Activated naive CD8-positive, alpha-beta T cell treated with anti-CD3 and anti-CD28 coated beads, Interleukin-2, amount 10 ng/mL, durations not matched to agents 7 days and 5 days (primary cell): ENCODE data around the gene RPS16. TPM values are rescaled to one million over a fixed set of nuclear protein-coding genes. Genes with fewer than 3 reads are reported as not detected.
"Not testable (repeated sequence)": the region's sequence is repeated elsewhere in the genome, so short reads cannot be mapped to it uniquely, and the experiment has no call there.

ENCODE experiments used
- ATAC-seq: fragments of 150-1000 bp; cut with Tn5 transposase; one replicate; pipeline ENCODE4 v1.10.0; 2021; ENCODE audit warnings: low read depth, moderate library complexity
- POLR2A ChIA-PET: fragments of 350-600 bp; sonication (Branson Sonifier 250); formaldehyde crosslinking; loops from one replicate; lab custom pipeline; 2021; ENCODE audit warnings: antibody characterized with exemption; lab: Charles Lee
- DNase-seq: peaks from one replicate; pipeline ENCODE4 v3.0.0; 2021
- H3K27ac Mint-ChIP-seq: one replicate; pipeline ENCODE4 v1.8.0; 2022; ENCODE audit warnings: mild to moderate bottlenecking, mixed read lengths
- H3K27me3 Mint-ChIP-seq: one replicate; pipeline ENCODE4 v1.8.0; 2022; ENCODE audit warnings: mild to moderate bottlenecking, moderate library complexity, mixed read lengths
- H3K36me3 Mint-ChIP-seq: one replicate; pipeline ENCODE4 v1.8.0; 2021; ENCODE audit warnings: mild to moderate bottlenecking, mixed read lengths
- H3K4me1 Mint-ChIP-seq: one replicate; pipeline ENCODE4 v1.8.0; 2021; ENCODE audit warnings: mixed read lengths
- H3K4me3 Mint-ChIP-seq: one replicate; pipeline ENCODE4 v1.8.0; 2022; ENCODE audit warnings: mild to moderate bottlenecking, moderate library complexity, mixed read lengths
- H3K9me3 Mint-ChIP-seq: one replicate; pipeline ENCODE4 v1.8.0; 2021; ENCODE audit warnings: mixed read lengths
- total RNA-seq, 2 experiments: library from RNA; stranded (reverse); gene quantifications; one replicate each; pipeline ENCODE4 v1.2.3, GENCODE V29; 2021

The RPS16 gene
- 1,000 to 10,000 TPM; 2,294 to 2,369 TPM for total RNA-seq

DNA sequence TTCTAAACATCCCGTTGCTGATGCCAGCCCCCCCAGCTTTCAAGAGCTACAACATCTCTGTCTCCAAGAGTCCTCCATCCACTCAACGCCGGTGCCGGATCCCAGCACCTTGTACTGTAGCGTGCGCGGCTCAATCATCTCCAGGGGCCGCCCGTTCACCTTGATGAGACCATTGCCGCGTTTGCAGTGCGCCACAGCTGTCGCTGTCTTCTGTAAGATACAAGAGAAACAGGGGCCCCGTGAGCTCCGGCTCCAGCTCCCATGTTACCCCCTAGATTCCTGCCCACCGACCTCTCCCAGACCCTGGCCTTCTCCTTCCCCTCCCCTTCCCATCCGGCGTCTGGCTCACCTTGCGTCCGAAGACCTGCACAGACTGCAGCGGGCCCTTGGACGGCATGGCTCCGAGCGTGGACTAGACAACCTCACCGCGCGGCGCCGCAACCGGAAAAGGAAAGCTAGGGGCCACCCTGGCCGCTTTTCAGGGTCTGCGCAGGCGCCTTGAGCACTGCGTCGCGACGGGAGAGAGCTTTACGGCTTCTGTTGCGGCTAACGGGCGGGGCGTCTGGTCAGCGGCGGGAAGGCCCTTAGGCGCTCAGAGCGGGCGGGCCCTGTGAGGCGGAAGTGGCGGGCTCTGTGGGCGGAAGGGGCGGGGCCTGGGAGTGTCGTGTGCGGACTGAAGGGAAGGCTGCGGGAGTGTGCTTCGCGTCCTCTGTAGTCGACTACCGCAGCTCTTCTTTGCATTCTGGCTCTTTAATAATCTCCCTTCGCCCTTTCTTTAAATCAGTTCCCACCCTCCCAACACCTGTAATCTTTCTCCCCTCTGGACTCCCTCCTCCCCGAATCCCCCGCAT, at the start of gene RPS16:
Gene RPS16, minus strand, starts transcription at position 451 of the 851 bp plus-strand sequence. Its CDS starts 54 bp downstream, at position 397.
- Mint-ChIP-seq H3K4me1 (peaks cover 42% of the 10 kb centered on the region), H3K9me3 (no peaks in the 10 kb centered on the region), H3K27ac (peak within 1 kb of the TSS; percentile 99), H3K27me3 (peaks cover 3% of the 10 kb centered on the region), H3K36me3 (peaks cover 23% of the 10 kb centered on the region), H3K4me3 (peak within 1 kb of the TSS; percentile 100)
- peak; percentile 87 for ATAC-seq
- DNase-seq: peak; percentile 100
- POLR2A ChIA-PET: interaction anchor here (0.6 to 2.5 kb wide), 35 partner anchors 9 to 1177 kb away, joined by 3 to 113 read pairs (median 6); partner anchors contain the start of genes AKT2, DLL3, DYRK1B and EID2B

- no peaks in the 10 kb centered on the region for H3K27me3 Mint-ChIP-seq
- ATAC-seq (no peak), DNase-seq (no peak)
- peaks cover 21% of the 10 kb centered on the region for H3K4me1 Mint-ChIP-seq
- H3K27ac Mint-ChIP-seq: no peak overlapping the region
- POLR2A ChIA-PET: no interaction called here
- peaks cover 4% of the 10 kb centered on the region for H3K36me3 Mint-ChIP-seq
- no peaks in the 10 kb centered on the region for H3K9me3 Mint-ChIP-seq
- peak overlapping the region; percentile 44 for H3K4me3 Mint-ChIP-seq
These were observed 47.4 kb upstream of the RPS16 start for GRCh38 chr19:39483141-39483540.

DNA sequence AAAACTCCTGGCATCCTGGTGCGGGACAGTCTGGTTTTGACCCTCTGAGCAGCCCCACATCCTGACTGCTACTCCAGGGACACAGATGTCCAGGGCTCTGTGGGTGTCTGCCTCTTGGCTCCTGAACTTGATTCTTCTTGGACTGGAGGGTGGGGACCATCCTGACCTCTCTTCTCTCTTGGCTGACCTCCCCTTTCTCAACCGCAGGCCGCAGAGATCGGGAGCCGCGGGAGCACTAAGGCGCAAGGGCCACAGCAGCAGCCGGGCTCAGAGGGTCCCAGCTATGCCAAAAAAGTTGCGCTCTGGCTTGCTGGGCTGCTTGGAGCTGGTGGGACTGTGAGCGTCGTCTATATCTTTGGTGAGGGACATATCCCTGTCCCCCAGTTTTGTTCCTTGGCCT, 45.9 kb upstream of the RPS16 start:
- Mint-ChIP-seq H3K9me3 (no peaks in the 10 kb centered on the region), H3K27me3 (no peaks in the 10 kb centered on the region), H3K4me3 (peak overlapping the region; percentile 94), H3K4me1 (peaks cover 21% of the 10 kb centered on the region), H3K27ac (peak overlapping the region; percentile 94), H3K36me3 (peaks cover 5% of the 10 kb centered on the region)
- POLR2A ChIA-PET: interaction anchor here (2.2 kb wide), 1 partner anchor 46 kb away, joined by 10 read pairs; the partner anchor contains the start of gene RPS16
- ATAC-seq (no peak), DNase-seq (no peak)

- Mint-ChIP-seq H3K4me1 (peaks cover 21% of the 10 kb centered on the region), H3K36me3 (peaks cover 10% of the 10 kb centered on the region), H3K9me3 (no peaks in the 10 kb centered on the region), H3K4me3 (peak overlapping the region; percentile 94), H3K27ac (peak overlapping the region; percentile 94), H3K27me3 (no peaks in the 10 kb centered on the region)
- ATAC-seq (no peak), DNase-seq (no peak)
- POLR2A ChIA-PET: interaction anchor here (0.6 to 2.2 kb wide), 6 partner anchors 10 to 90 kb away, joined by 3 to 10 read pairs (median 3); partner anchors contain the start of genes MED29, PAF1, RPS16 and SUPT5H
These were observed 45.4 kb upstream of the RPS16 start for GRCh38 chr19:39481229-39481545.

- ATAC-seq: peak; percentile 95
- H3K4me1 Mint-ChIP-seq: peaks cover 21% of the 10 kb centered on the region
- POLR2A ChIA-PET: interaction anchor here (0.6 to 2.2 kb wide), 8 partner anchors 10 to 90 kb away, joined by 3 to 10 read pairs (median 3); partner anchors contain the start of genes MED29, PAF1, RPS16 and SUPT5H
- peak within 1 kb of the TSS; percentile 94 for H3K27ac Mint-ChIP-seq
- H3K9me3 Mint-ChIP-seq: no peaks in the 10 kb centered on the region
- H3K4me3 Mint-ChIP-seq: peak within 1 kb of the TSS; percentile 94
- H3K36me3 Mint-ChIP-seq: peaks cover 11% of the 10 kb centered on the region
- H3K27me3 Mint-ChIP-seq: no peaks in the 10 kb centered on the region
- peak; percentile 99 for DNase-seq
These were observed 44.8 kb upstream of the RPS16 start, which contains the start of gene TIMM50 for GRCh38 chr19:39480337-39481228. Gene TIMM50, plus strand, starts transcription at chr19:39480838. Its CDS starts 16 bp downstream, at chr19:39480854.

DNA sequence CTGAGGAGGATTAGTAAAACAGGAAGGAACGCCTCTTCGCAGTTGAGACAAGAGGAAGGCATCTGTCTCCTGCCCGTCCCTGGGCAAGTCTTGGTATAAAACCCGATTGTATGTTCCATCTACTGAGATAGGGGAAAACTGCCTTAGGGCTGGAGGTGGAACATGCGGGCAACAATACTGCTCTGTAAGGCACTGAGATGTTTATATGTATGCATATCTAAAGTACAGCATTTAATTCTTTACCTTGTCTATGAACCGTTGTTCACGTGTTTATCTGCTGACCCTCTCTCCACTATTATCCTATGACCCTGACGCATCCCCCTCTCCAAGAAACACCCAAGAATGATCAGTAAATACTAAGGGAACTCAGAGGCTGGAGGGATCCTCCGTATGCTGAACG, 44.2 kb upstream of the RPS16 start:
- Mint-ChIP-seq H3K36me3 (peaks cover 11% of the 10 kb centered on the region), H3K4me1 (peaks cover 21% of the 10 kb centered on the region), H3K9me3 (no peaks in the 10 kb centered on the region), H3K27me3 (no peaks in the 10 kb centered on the region), H3K4me3 (peak overlapping the region; percentile 94), H3K27ac (peak overlapping the region; percentile 94)
- POLR2A ChIA-PET: interaction anchor here (0.6 to 2.2 kb wide), 6 partner anchors 33 to 89 kb away, joined by 3 to 10 read pairs (median 4); partner anchors contain the start of genes MED29, PAF1, RPS16 and SUPT5H
- DNase-seq: no peak
- ATAC-seq: no peak

DNA sequence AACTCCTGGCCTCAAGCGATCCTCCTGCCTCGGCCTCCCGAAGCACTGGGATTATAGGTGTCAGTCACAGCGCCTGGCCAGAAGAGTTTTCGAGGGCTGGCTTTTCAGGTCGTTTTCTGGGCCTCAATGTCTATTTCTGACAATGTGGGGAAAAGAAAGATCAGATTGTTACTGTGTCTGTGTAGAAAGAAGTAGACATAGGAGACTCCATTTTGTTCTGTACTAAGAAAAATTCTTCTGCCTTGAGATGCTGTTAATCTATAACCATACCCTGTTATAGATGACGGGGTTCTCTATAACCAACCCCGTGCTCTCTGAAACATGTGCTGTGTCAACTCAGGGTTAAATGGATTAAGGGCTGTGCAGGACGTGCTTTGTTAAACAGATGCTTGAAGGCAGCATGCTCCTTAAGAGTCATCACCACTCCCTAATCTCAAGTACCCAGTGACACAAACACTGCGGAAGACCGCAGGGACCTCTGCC, 43.6 kb upstream of the RPS16 start:
- peak overlapping the region; percentile 94 for H3K27ac Mint-ChIP-seq
- peaks cover 11% of the 10 kb centered on the region for H3K36me3 Mint-ChIP-seq

GRCh38 chr19:39475748-39476147, 40.0 kb upstream of the RPS16 start:
- no peak for DNase-seq
- Mint-ChIP-seq H3K36me3 (peaks cover 20% of the 10 kb centered on the region), H3K9me3 (no peaks in the 10 kb centered on the region), H3K27ac (no peak overlapping the region), H3K27me3 (no peaks in the 10 kb centered on the region), H3K4me1 (peaks cover 14% of the 10 kb centered on the region), H3K4me3 (no peak overlapping the region)
- POLR2A ChIA-PET: interaction anchor here (1.0 kb wide), 1 partner anchor 32 kb away, joined by 4 read pairs; no protein-coding TSS in a partner anchor
- no peak for ATAC-seq

More for the DNA sequence above, 43.6 kb upstream of the RPS16 start:
- peak overlapping the region; percentile 94 for H3K4me3 Mint-ChIP-seq
- peaks cover 21% of the 10 kb centered on the region for H3K4me1 Mint-ChIP-seq
- H3K9me3 Mint-ChIP-seq, H3K27me3 Mint-ChIP-seq, DNase-seq, POLR2A ChIA-PET, ATAC-seq: not testable (repeated sequence)

DNA sequence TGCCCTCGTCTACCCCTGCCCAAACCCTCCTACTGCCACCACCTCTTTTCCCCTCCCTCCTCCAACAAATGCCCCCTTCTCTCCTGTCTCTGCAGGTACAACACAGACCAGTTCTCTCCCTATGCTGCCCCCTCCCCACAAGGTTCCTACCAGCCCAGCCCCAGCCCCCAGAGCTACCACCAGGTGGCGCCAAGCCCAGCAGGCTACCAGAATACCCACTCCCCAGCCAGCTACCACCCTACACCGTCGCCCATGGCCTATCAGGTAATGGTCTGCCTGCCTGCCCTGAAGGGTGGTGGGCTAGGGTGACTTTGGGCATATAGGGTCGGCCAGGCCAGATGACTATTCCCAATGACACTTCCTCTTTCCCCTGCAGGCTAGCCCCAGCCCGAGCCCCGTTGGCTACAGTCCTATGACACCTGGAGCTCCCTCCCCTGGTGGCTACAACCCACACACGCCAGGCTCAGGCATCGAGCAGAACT, 38.4 kb upstream of the RPS16 start:
- H3K9me3 Mint-ChIP-seq: no peaks in the 10 kb centered on the region
- POLR2A ChIA-PET: interaction anchor here (0.7 kb wide), 2 partner anchors 26 to 58 kb away, joined by 3 to 4 read pairs; partner anchors contain the start of gene EID2B
- H3K4me1 Mint-ChIP-seq: peaks cover 9% of the 10 kb centered on the region
- no peak overlapping the region for H3K4me3 Mint-ChIP-seq
- DNase-seq (peak; percentile 75), ATAC-seq (peak; percentile 57)
- H3K27ac Mint-ChIP-seq: peak overlapping the region; percentile 22
- no peaks in the 10 kb centered on the region for H3K27me3 Mint-ChIP-seq
- peaks cover 26% of the 10 kb centered on the region for H3K36me3 Mint-ChIP-seq

DNA sequence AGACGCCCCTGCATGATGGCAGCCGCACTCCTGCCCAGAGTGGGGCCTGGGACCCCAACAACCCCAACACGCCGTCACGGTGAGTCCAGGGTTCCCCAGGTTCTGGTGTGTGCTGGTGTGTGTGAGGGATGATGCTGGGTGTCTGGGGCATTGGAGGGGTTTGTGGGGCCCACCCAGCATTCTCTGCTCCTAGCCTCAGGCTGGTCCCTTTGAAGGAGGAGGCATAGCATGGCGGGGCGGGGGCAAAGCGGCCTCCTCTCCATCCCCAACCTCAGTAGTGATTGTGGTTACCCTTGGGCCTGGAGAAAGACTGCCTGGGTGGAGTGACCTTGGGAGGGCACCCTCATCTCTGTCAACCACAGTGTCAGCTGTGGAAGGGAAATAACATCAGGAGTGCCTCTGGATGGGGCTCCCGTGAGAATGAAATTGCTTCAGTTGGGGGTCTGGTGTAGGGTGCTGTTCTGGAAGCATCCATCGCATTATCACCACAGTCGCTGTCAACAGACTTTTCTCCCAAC, 37.8 kb upstream of the RPS16 start:
- Mint-ChIP-seq H3K4me3 (no peak overlapping the region), H3K36me3 (peaks cover 27% of the 10 kb centered on the region), H3K27me3 (no peaks in the 10 kb centered on the region), H3K27ac (no peak overlapping the region), H3K9me3 (no peaks in the 10 kb centered on the region), H3K4me1 (peaks cover 9% of the 10 kb centered on the region)
- ATAC-seq (no peak), DNase-seq (no peak)
- POLR2A ChIA-PET: no interaction called here

DNA sequence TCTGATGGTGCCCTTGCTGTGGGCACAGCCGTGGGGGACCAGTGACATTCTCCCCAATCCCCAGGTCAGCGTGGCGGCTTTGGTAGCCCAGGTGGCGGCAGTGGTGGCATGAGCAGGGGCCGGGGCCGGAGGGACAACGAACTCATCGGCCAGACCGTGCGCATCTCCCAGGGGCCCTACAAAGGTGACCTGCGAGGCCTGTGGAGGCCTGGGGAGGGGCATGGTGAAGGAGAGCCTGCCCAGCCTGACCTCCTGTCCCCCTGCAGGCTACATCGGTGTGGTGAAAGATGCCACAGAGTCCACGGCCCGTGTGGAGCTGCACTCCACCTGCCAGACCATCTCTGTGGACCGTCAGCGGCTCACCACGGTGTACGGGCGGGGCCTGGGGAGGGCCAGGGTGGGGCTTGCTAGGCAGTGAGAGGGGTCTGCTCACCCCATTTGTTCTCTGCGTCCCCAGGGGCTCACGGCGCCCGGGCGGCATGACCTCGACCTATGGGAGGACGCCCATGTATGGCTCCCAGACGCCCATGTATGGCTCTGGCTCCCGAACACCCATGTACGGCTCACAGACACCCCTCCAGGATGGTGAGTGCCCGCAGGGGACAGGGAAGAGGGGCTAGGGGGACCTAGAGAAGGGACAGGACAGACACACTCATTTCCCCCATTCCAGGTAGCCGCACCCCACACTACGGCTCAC, 37.1 kb upstream of the RPS16 start:
- H3K4me3 Mint-ChIP-seq: no peak overlapping the region
- POLR2A ChIA-PET: no interaction called here
- no peaks in the 10 kb centered on the region for H3K9me3 Mint-ChIP-seq
- H3K4me1 Mint-ChIP-seq: peaks cover 9% of the 10 kb centered on the region
- H3K27me3 Mint-ChIP-seq: no peaks in the 10 kb centered on the region
- no peak for ATAC-seq
- DNase-seq: no peak
- H3K27ac Mint-ChIP-seq: no peak overlapping the region
- peaks cover 27% of the 10 kb centered on the region for H3K36me3 Mint-ChIP-seq
